K562 (cell line): ENCODE data around the gene LRRC71. TPM values are rescaled to one million over a fixed set of nuclear protein-coding genes. Genes with fewer than 3 reads are reported as not detected.
A peak's percentile ranks its signal among the peaks of the same experiment; 100 is the strongest.

Experiments
- ATAC-seq: fragments of 200-7000 bp; cut with Tn5 transposase; 3 replicates; pipeline ENCODE4 v1.9.1; 2020; ENCODE audit warnings: moderate library complexity
- BruUV-seq: library from RNA; stranded (reverse); fragments of 400-500 nt; replicated peaks from 2 replicates; lab custom pipeline; 2021; lab: Mats Ljungman, UMichigan
- CTCF ChIA-PET: fragments of 300-600 bp; formaldehyde crosslinking; extraction: SDS; loops from one replicate; lab custom pipeline; 2021; ENCODE audit warnings: low intra/inter-chr PET ratio; lab: Yijun Ruan, JAX
- POLR2A ChIA-PET: fragments of 300-600, 350-650 bp; sonication (Branson Sonifier 250); formaldehyde crosslinking; extraction: SDS; loops from one replicate; lab custom pipeline; 2021; ENCODE audit warnings: antibody characterized with exemption, inconsistent platforms; lab: Yijun Ruan, JAX
- DNase-seq, 4 experiments: peaks; one replicate each; pipeline versions ENCODE4 v3.0.0 to v3.0.0-alpha.2; 2011 to 2018; ENCODE audit warnings: low spot score in 3 of 4, mixed read lengths in 3 of 4; ENCODE audit errors: extremely low read depth in 1 of 4
- FAIRE-seq: peaks from 2 replicates; lab custom pipeline; 2011; peaks lifted over from hg19 to GRCh38; lab: Jason Lieb, UNC
- H2AFZ ChIP-seq: 2 replicates; pipeline ENCODE4 v1.6.0; 2011; ENCODE audit warnings: low read depth, low read length, control low read depth, inconsistent platforms
- H3K27ac ChIP-seq: fragments of 200-600 bp; 3 replicates; pipeline ENCODE4 v1.8.0; 2011; ENCODE audit warnings: low read depth, mild to moderate bottlenecking, control low read depth, inconsistent platforms, low read length, moderate library complexity, mixed read lengths; ENCODE audit errors: extremely low read depth
- H3K27me3 ChIP-seq, 2 experiments: fragments of 300-600 bp in 1 of 2; 2 replicates in 1 of 2; 3 replicates in 1 of 2; pipeline versions ENCODE4 v1.6.0 to v1.8.0; 2011; ENCODE audit warnings: inconsistent platforms in 2 of 2, low read length in 2 of 2, mild to moderate bottlenecking in 1 of 2, mixed read lengths in 1 of 2, moderate library complexity in 1 of 2; ENCODE audit not compliant: control insufficient read depth in 2 of 2, insufficient read depth in 2 of 2
- H3K36me3 ChIP-seq: fragments of 300-600 bp; 3 replicates; pipeline ENCODE4 v1.8.0; 2011; ENCODE audit warnings: mild to moderate bottlenecking, low read length, inconsistent platforms; ENCODE audit not compliant: control insufficient read depth, insufficient read depth
- H3K4me1 ChIP-seq, 2 experiments: fragments of 200-600 bp in 1 of 2; replicated peaks in 1 of 2; 2 replicates in 1 of 2; 3 replicates in 1 of 2; pipeline versions ENCODE4 v1.5.1 to v1.8.0; 2011; ENCODE audit warnings: inconsistent platforms in 2 of 2, low read length in 2 of 2, mild to moderate bottlenecking in 1 of 2, mixed read lengths in 1 of 2, moderate library complexity in 1 of 2; ENCODE audit not compliant: control insufficient read depth in 2 of 2, insufficient read depth in 2 of 2
- H3K4me2 ChIP-seq: 2 replicates; pipeline ENCODE4 v1.6.1; 2011; ENCODE audit warnings: low read length, control low read depth, inconsistent platforms, mixed read lengths; ENCODE audit not compliant: insufficient read depth
- H3K4me3 ChIP-seq: fragments of 200-600 bp; sonication (generic), shearing (Covaris generic); 2 replicates; pipeline ENCODE4 v1.5.1; 2016; ENCODE audit warnings: control low read depth, inconsistent platforms
- H3K79me2 ChIP-seq: fragments of 200-600 bp; 3 replicates; pipeline ENCODE4 v1.8.0; 2011; ENCODE audit warnings: low read length, inconsistent platforms; ENCODE audit not compliant: control insufficient read depth, insufficient read depth
- H3K9ac ChIP-seq, 2 experiments: 2 replicates each; pipeline versions ENCODE4 v1.6.0 to v1.6.1; 2011; ENCODE audit warnings: low read depth in 2 of 2, low read length in 2 of 2, control low read depth in 1 of 2, inconsistent platforms in 1 of 2, mild to moderate bottlenecking in 1 of 2, mixed read lengths in 1 of 2; ENCODE audit not compliant: insufficient read depth in 1 of 2
- H3K9me1 ChIP-seq: one replicate; pipeline ENCODE4 v1.6.0; 2011; ENCODE audit warnings: inconsistent platforms, mild to moderate bottlenecking, low read length, moderate library complexity; ENCODE audit not compliant: control insufficient read depth, insufficient read depth
- H3K9me3 ChIP-seq: replicated peaks from 2 replicates; pipeline ENCODE4 v1.5.1; 2011; ENCODE audit warnings: low read depth, low read length, inconsistent platforms; ENCODE audit not compliant: control insufficient read depth, insufficient read depth
- H4K20me1 ChIP-seq: replicated peaks from 2 replicates; pipeline ENCODE4 v1.6.1; 2011; ENCODE audit warnings: low read length, inconsistent platforms, mixed read lengths; ENCODE audit not compliant: control insufficient read depth, insufficient read depth
- ARID3A ChIP-seq: IDR thresholded peaks from 2 replicates; pipeline ENCODE4 v1.6.1; 2012; ENCODE audit warnings: low read depth, low read length, improper control_type of control experiment, borderline replicate concordance
- CREB3 ChIP-seq: fragments of 450-650 bp; conservative IDR thresholded peaks from 2 replicates; pipeline ENCODE4 v1.6.1; 2016; ENCODE audit warnings: missing genetic modification characterization, low read depth, mild to moderate bottlenecking, missing compliant biosample characterization, moderate library complexity
- CTBP1 ChIP-seq: fragments of 450-650 bp; IDR thresholded peaks from 2 replicates; pipeline ENCODE4 v1.6.1; 2016; ENCODE audit warnings: borderline replicate concordance
- E2F8 ChIP-seq: fragments of 450-650 bp; IDR thresholded peaks from 2 replicates; pipeline ENCODE4 v1.7.1; 2018; ENCODE audit warnings: mild to moderate bottlenecking, low read depth; ENCODE audit not compliant: partially characterized antibody
- HDAC2 ChIP-seq: fragments of 450-650 bp; IDR thresholded peaks from 2 replicates; pipeline ENCODE4 v1.6.1; 2016; ENCODE audit warnings: mild to moderate bottlenecking
- HMG20B ChIP-seq: fragments of 250-450 bp; sonication (Bioruptor Pico); IDR thresholded peaks from 2 replicates; pipeline ENCODE4 v1.5.0; 2021; ENCODE audit warnings: mild to moderate bottlenecking
- POLR2G ChIP-seq: fragments of 200-400 bp; formaldehyde crosslinking; IDR thresholded peaks from 2 replicates; pipeline ENCODE4 v1.6.1; 2017; ENCODE audit warnings: low read depth, mild to moderate bottlenecking, antibody characterized with exemption, low read length, moderate library complexity
- ZC3H4 ChIP-seq: sonication (generic); formaldehyde crosslinking; IDR thresholded peaks from 2 replicates; pipeline ENCODE4 v1.9.0; 2021; ENCODE audit warnings: missing genetic modification reagents, borderline replicate concordance
- ZMIZ1 ChIP-seq, 2 experiments: fragments of 150-350 bp in 1 of 2; IDR thresholded peaks; 2 replicates each; pipeline ENCODE4 v1.6.1; 2012 to 2016; ENCODE audit warnings: low read depth in 2 of 2, low read length in 2 of 2, mild to moderate bottlenecking in 1 of 2, moderate library complexity in 1 of 2
- ZNF134 ChIP-seq: fragments of 250-450 bp; sonication (Bioruptor Pico); conservative IDR thresholded peaks from 2 replicates; pipeline ENCODE4 v1.4.0; 2020
- ZNF140 ChIP-seq: fragments of 250-450 bp; sonication (Bioruptor Pico); IDR thresholded peaks from 2 replicates; pipeline ENCODE4 v1.8.0; 2021; ENCODE audit warnings: moderate library complexity, mild to moderate bottlenecking, inconsistent platforms
- WGBS: fragments of 100-300 bp; shearing (Covaris generic); methylation state at CpG from one replicate; pipeline ENCODE4 v1.1.6; 2016; ENCODE audit warnings: low coverage, mixed read lengths; ENCODE audit not compliant: insufficient coverage; ENCODE audit errors: missing lambda C conversion rate; 5-methylcytosine and 5-hydroxymethylcytosine counted together
- in situ Hi-C: fragments of 300-500 bp; cut with MboI; formaldehyde crosslinking; loops from 4 replicates; pipeline ENCODE4 v1.15.0; 2018; ENCODE audit warnings: inconsistent platforms, mixed read lengths
- intact Hi-C: fragments of 100-400 bp; cut with micrococcal nuclease; formaldehyde crosslinking; loops from 2 replicates; pipeline ENCODE4 v1.14.2; 2022
- polyA plus RNA-seq, 8 experiments: library from polyadenylated mRNA; depleted of rRNA in 4 of 8; stranded (reverse) in 5 of 8; unstranded in 3 of 8; fragments of >200 nt; fragmentation: Nextera tagmentation in 2 of 8; fragmentation: Illumina TruSeq in 1 of 8; extraction: Ambion mirVana in 2 of 8; extraction: Trizol in 1 of 8; gene quantifications; 2 replicates each; pipeline versions ENCODE4 v1.2.1 to v1.2.3, GENCODE V29; 2011 to 2014; ENCODE audit warnings: inconsistent platforms in 1 of 8, missing spikeins in 1 of 8
- total RNA-seq, 7 experiments: library from RNA; depleted of rRNA in 6 of 7; stranded (reverse); fragments of >200 nt in 6 of 7; fragmentation: Illumina TruSeq in 2 of 7; extraction: Trizol in 2 of 7; gene quantifications; 2 replicates each; pipeline versions ENCODE4 v1.2.1 to v1.2.3, GENCODE V29; 2011 to 2021; ENCODE audit warnings: low replicate concordance in 1 of 7

LRRC71 gene
- total and polyA plus RNA-seq, 9 of the 15 experiments (the other 6 are each of a cell fraction or from before 2014, with no cell fraction given): 0.06 to 1.2 (median 0.51) TPM; not detected in 1

- DNase-seq: no peak
- Histone ChIP-seq H3K36me3 (peaks cover 18% of the 10 kb centered on the region; the same call in 1 of the 3 replicates), H3K27me3 (no peaks in the 10 kb centered on the region), H3K9me3 (no peaks in the 10 kb centered on the region), H3K27ac (no peak overlapping the region), H3K9me1 (peaks cover 3% of the 10 kb centered on the region), H3K4me1 (no peaks in the 10 kb centered on the region; a peak in 1 of 5 replicates), H3K79me2 (no peaks in the 10 kb centered on the region), H4K20me1 (no peaks in the 10 kb centered on the region; the same call in 1 of the 2 replicates), H3K4me3 (no peak overlapping the region), H2AFZ (no peak overlapping the region), H3K4me2 (no peak overlapping the region), H3K9ac (peak overlapping the region in 1 of 2 experiments; percentile 72; a peak in 2 of 4 replicates)
- FAIRE-seq: no peak
- ATAC-seq: no peak
- no TSS peak for BruUV-seq
- WGBS: 64% methylated on average over 8 of the region's 8 CpGs
- POLR2A ChIA-PET: interaction anchor here (0.6 to 1.2 kb wide), 5 partner anchors 9 to 170 kb away, joined by 3 to 5 read pairs (median 3); no protein-coding TSS in a partner anchor
- in situ Hi-C loops (no loop called here), intact Hi-C loops (no loop called here)
- CTCF ChIA-PET: no interaction called here
- TF ChIP-seq ZNF134 (CRISPR knock-in tag): no peak
- TF ChIP-seq ZNF140 (CRISPR knock-in tag): no peak
- no peak for TF ChIP-seq ZC3H4 (CRISPR knock-in tag)
- TF ChIP-seq E2F8: no peak
- no peak for TF ChIP-seq CREB3 (tag)
- TF ChIP-seq POLR2G: no peak
- TF ChIP-seq HDAC2: no peak
- TF ChIP-seq CTBP1: no peak
- no peak for TF ChIP-seq ZMIZ1 (IDR thresholded peaks at IDR 0.05; ENCODE audit: low read depth in 2 of 2, low read length in 2 of 2)
- TF ChIP-seq HMG20B (CRISPR knock-in tag): no peak
- TF ChIP-seq ARID3A: no peak
These were observed 17.5 kb downstream of the LRRC71 start for GRCh38 chr1:156937883-156938282.
